ENCODE measurements around the gene ZBTB42. TPM values are rescaled to one million over a fixed set of nuclear protein-coding genes. Genes with fewer than 3 reads are reported as not detected.

The ZBTB42 gene
- total and polyA plus RNA-seq, 2 of the 13 experiments (the other 11 are each of a cell fraction or from before 2014, with no cell fraction given): 2.8 to 4.2 TPM

DNA sequence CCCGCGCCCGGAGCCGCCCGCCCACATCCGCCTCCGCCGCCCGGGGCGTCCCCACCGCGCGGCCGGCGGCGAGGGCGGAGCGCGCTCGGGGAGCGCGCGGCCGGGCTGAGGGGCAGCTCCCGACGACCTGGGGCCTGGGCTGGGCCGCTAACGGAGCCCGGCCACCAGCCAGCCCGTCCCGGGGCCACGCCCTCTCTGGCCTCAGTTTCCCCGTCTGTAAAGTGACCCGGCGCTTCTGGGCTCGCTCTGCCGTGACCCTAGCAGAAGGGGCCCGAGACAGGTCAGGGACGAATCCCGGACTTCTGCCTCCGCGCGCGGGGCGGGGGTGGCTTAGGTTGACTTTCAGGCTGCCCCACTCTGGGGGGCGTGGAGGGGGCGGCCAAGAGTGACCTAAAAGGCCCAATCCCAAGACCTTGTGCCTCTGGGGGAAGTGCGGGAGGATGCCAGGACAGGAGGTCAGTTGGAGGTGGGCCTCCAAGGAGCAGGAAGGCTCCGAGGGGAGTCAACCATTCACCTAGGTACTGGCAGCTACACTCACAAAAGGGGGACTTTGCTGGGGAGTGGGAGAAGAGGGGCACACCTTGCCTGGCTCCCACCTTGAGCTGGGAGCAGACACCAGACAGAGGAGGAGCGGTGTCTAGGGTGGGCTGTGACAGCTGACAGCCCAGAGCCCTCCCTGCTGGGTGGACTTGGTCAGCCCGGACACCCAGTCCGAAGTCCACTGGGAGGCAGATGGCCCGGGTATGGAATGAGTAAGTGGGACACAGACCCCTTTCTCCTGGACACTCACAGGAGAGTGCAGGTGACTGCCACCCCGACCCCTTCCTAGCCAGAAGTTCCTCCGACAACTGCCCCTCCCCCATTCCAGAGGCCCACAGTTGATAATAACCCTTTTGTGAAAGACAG, 4.9 kb upstream of the ZBTB42 start (continued):
- TF ChIP-seq RAD21 (CRISPR knock-in tag; IDR thresholded peaks at IDR 0.05) (0 out of 2 replicates have a peak, but pooled peaks have one; percentile 9), ZNF451 (CRISPR knock-in tag; IDR thresholded peaks at IDR 0.05) (peak; percentile 56; the same call in 1 of the 2 replicates), ISX (CRISPR knock-in tag; conservative IDR thresholded peaks at IDR 0.05) (no peak), MAFG (CRISPR knock-in tag; IDR thresholded peaks at IDR 0.05) (no peak), AGO2 (optimal IDR thresholded peaks at IDR 0.05; ENCODE audit: low read depth, low read length) (peak; percentile 75), SMAD3 (CRISPR knock-in tag; IDR thresholded peaks at IDR 0.05) (no peak), ZNF776 (CRISPR knock-in tag; IDR thresholded peaks at IDR 0.05) (0 out of 2 replicates have a peak, but pooled peaks have one; percentile 49), ZNF317 (CRISPR knock-in tag; IDR thresholded peaks at IDR 0.05) (no peak), RXRA (CRISPR knock-in tag; IDR thresholded peaks at IDR 0.05) (peak; percentile 21; the same call in 1 of the 2 replicates), ZNF350 (CRISPR knock-in tag; IDR thresholded peaks at IDR 0.05; ENCODE audit: borderline replicate concordance, low read depth) (peak; percentile 59), POLR2G (IDR thresholded peaks at IDR 0.05; ENCODE audit: low read depth, low read length) (peak; percentile 53; the same call in 1 of the 2 replicates), ZNF75D (CRISPR knock-in tag; IDR thresholded peaks at IDR 0.05; ENCODE audit: borderline replicate concordance) (no peak), ZBTB7A (CRISPR knock-in tag; IDR thresholded peaks at IDR 0.05) (peak; percentile 82), SP4 (CRISPR knock-in tag; IDR thresholded peaks at IDR 0.05) (peak; percentile 41; the same call in 1 of the 2 replicates), ZFP37 (CRISPR knock-in tag; IDR thresholded peaks at IDR 0.05; ENCODE audit: borderline replicate concordance) (no peak), KDM5B (CRISPR knock-in tag; IDR thresholded peaks at IDR 0.05; ENCODE audit: borderline replicate concordance) (peak; percentile 42; the same call in 1 of the 2 replicates), ZNF138 (CRISPR knock-in tag; IDR thresholded peaks at IDR 0.05; ENCODE audit: low read depth) (no peak), NFATC3 (CRISPR knock-in tag; IDR thresholded peaks at IDR 0.05) (no peak), ZNF724P (CRISPR knock-in tag; IDR thresholded peaks at IDR 0.05; ENCODE audit: borderline replicate concordance) (no peak)
- TF ChIP-seq, protein P1, sequence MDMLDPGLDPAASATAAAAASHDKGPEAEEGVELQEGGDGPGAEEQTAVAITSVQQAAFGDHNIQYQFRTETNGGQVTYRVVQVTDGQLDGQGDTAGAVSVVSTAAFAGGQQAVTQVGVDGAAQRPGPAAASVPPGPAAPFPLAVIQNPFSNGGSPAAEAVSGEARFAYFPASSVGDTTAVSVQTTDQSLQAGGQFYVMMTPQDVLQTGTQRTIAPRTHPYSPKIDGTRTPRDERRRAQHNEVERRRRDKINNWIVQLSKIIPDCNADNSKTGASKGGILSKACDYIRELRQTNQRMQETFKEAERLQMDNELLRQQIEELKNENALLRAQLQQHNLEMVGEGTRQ (IDR thresholded peaks at IDR 0.05; ENCODE audit: low read depth, low read length): no peak
- TF ChIP-seq, protein P1 (CRISPR knock-in tag; IDR thresholded peaks at IDR 0.05; ENCODE audit: borderline replicate concordance): no peak
- TF ChIP-seq, protein P2, sequence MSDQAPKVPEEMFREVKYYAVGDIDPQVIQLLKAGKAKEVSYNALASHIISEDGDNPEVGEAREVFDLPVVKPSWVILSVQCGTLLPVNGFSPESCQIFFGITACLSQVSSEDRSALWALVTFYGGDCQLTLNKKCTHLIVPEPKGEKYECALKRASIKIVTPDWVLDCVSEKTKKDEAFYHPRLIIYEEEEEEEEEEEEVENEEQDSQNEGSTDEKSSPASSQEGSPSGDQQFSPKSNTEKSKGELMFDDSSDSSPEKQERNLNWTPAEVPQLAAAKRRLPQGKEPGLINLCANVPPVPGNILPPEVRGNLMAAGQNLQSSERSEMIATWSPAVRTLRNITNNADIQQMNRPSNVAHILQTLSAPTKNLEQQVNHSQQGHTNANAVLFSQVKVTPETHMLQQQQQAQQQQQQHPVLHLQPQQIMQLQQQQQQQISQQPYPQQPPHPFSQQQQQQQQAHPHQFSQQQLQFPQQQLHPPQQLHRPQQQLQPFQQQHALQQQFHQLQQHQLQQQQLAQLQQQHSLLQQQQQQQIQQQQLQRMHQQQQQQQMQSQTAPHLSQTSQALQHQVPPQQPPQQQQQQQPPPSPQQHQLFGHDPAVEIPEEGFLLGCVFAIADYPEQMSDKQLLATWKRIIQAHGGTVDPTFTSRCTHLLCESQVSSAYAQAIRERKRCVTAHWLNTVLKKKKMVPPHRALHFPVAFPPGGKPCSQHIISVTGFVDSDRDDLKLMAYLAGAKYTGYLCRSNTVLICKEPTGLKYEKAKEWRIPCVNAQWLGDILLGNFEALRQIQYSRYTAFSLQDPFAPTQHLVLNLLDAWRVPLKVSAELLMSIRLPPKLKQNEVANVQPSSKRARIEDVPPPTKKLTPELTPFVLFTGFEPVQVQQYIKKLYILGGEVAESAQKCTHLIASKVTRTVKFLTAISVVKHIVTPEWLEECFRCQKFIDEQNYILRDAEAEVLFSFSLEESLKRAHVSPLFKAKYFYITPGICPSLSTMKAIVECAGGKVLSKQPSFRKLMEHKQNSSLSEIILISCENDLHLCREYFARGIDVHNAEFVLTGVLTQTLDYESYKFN (CRISPR knock-in tag; conservative IDR thresholded peaks at IDR 0.05): peak; percentile 63
- TF ChIP-seq, protein P3, sequence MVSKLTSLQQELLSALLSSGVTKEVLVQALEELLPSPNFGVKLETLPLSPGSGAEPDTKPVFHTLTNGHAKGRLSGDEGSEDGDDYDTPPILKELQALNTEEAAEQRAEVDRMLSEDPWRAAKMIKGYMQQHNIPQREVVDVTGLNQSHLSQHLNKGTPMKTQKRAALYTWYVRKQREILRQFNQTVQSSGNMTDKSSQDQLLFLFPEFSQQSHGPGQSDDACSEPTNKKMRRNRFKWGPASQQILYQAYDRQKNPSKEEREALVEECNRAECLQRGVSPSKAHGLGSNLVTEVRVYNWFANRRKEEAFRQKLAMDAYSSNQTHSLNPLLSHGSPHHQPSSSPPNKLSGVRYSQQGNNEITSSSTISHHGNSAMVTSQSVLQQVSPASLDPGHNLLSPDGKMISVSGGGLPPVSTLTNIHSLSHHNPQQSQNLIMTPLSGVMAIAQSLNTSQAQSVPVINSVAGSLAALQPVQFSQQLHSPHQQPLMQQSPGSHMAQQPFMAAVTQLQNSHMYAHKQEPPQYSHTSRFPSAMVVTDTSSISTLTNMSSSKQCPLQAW (CRISPR knock-in tag; IDR thresholded peaks at IDR 0.05): no peak

Measured in HepG2 (cell line).